A549 (cell line): ENCODE data around the gene MCTP2.

Experiments
- ATOH8 ChIP-seq: fragments of 250-450 bp; sonication (Bioruptor Pico); IDR thresholded peaks from 2 replicates; pipeline ENCODE4 v1.5.0; 2020; ENCODE audit warnings: low read depth, mild to moderate bottlenecking, moderate library complexity
- CTCF ChIP-seq: fragments of >200 bp; sonication (Bioruptor Twin); formaldehyde crosslinking; IDR thresholded peaks from 3 replicates; pipeline ENCODE4 v1.5.1; 2016
- POLR2A ChIP-seq: IDR thresholded peaks from 2 replicates; pipeline ENCODE4 v1.6.1; 2012; ENCODE audit warnings: mild to moderate bottlenecking, low read length
- RAD21 ChIP-seq, 2 experiments: fragments of >200 bp in 1 of 2; sonication (Bioruptor Twin) in 1 of 2; formaldehyde crosslinking in 1 of 2; IDR thresholded peaks in 1 of 2; conservative IDR thresholded peaks in 1 of 2; 2 replicates in 1 of 2; 3 replicates in 1 of 2; pipeline ENCODE4 v1.6.1; 2012 to 2018; ENCODE audit warnings: inconsistent platforms in 1 of 2
- RNF2 ChIP-seq: fragments of 200-600 bp; sonication (generic); IDR thresholded peaks from 2 replicates; pipeline ENCODE4 v1.6.1; 2016; ENCODE audit warnings: low read depth, mild to moderate bottlenecking, antibody characterized with exemption, moderate library complexity, borderline replicate concordance

GRCh38 chr15:94327356-94327936 lies 96.1 kb downstream of the MCTP2 start:
- TF ChIP-seq RNF2 = no peak
- peak; percentile 56 for TF ChIP-seq CTCF
- peak; percentile 41 to 53; a peak in 3 of 5 replicates for TF ChIP-seq RAD21 (conservative IDR thresholded peaks at IDR 0.05 in 1 of 2, IDR thresholded peaks at IDR 0.05 in 1 of 2)
- TF ChIP-seq ATOH8 = no peak
- TF ChIP-seq POLR2A = no peak
